GM19372 (cell line): Measurements from ENCODE around the gene TMEM11.
A peak's percentile ranks its signal among the peaks of the same experiment; 100 is the strongest.

ENCODE experiments used
- ATAC-seq: cut with Tn5 transposase; IDR thresholded peaks from one replicate; pipeline ENCODE4 v1.9.1; 2021; ENCODE audit warnings: mild to moderate bottlenecking, low read depth, moderate library complexity; ENCODE audit not compliant: unreplicated experiment

TMEM11 gene

DNA sequence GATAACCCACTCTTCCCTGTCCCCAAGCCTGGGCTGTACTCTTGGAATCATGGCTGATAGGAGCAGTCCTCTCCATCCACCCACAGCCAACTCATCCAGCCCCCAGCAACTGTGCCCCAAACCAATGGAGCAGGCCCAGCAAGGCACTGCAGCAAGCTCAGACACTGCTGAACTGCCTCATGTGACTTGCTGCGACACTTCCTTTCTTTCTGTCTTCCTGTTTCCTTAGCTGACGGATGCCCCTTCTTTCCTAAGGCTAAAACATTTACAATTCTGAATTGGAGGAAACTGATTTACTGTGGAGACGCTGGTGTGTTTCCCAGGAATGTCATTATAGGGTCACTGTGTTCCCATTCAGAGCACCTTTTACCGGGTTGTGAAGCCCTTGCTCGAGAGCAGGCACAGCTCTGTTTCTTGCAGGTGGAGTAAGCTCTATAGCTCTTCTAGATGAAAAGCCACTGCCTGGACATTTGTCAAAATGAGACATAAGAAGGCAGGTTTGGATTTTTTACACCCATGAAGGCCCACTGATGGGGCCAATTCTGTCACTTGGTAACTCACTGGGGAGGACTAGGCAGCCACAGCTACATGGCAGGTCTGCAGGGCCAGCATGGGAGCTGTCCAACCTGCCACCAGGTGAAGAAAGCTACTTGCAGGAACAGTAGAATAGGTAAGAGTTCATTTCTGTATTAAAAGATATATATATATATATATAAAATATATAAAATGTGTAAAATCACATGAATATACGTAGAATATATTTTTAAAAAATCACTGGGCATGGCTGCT lies 27.4 kb downstream of the TMEM11 start:
- no peak for ATAC-seq

GRCh38 chr17:21185061-21185460 lies 28.9 kb downstream of the TMEM11 start:
- no peak for ATAC-seq

DNA sequence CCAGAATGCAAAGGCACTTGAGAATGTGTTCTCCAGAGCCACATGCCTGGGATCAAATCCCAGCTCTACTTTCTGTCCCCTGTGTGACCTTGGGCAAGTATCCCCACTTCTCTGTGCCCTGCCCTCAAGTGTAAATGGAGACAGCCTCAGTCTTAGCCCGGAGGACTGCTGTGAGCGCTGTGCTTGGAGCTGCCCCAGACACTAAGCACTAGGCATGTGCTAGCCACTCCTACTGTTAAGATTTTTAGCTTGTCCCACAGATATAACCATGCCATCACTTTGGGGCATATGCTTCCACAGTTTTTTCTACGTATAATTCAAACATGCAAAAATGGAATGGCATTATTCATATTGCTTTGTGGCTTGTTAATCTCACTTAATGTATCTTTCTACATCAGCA lies 29.4 kb downstream of the TMEM11 start:
- no peak for ATAC-seq

- ATAC-seq: no peak
Measured at GRCh38 chr17:21183468-21183867, 30.5 kb downstream of the TMEM11 start.

GRCh38 chr17:21177854-21178600 lies 35.9 kb downstream of the TMEM11 start:
- no peak for ATAC-seq

- no peak for ATAC-seq
Measured at GRCh38 chr17:21177401-21177800, 36.6 kb downstream of the TMEM11 start.

- ATAC-seq: no peak
Measured at GRCh38 chr17:21176773-21177395, 37.1 kb downstream of the TMEM11 start.

DNA sequence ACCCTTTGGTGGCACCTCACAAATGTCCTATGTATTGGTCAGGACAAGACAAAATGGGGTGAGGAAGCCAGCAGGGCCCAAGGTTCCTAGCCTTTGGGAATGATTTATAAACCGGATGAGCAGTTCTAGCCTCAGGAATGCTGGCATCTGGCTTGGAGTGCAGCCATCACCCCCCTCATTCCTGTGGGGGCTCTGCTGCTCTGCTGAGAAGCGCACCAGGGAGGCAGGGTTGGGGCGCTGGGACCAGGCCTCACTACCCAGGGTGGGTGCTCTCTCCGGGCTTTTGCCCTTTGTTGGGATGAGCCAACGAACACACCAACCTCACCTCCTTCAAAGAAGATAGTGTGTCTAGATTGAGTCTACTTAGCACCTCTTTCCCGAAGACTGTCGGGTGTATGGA lies 39.2 kb downstream of the TMEM11 start:
- ATAC-seq: no peak

- ATAC-seq: no peak
Measured at GRCh38 chr17:21174186-21174585, 39.8 kb downstream of the TMEM11 start.

- ATAC-seq: no peak
Measured at GRCh38 chr17:21173543-21173942, 40.4 kb downstream of the TMEM11 start.

- no peak for ATAC-seq
Measured at GRCh38 chr17:21172846-21173245, 41.1 kb downstream of the TMEM11 start.

DNA sequence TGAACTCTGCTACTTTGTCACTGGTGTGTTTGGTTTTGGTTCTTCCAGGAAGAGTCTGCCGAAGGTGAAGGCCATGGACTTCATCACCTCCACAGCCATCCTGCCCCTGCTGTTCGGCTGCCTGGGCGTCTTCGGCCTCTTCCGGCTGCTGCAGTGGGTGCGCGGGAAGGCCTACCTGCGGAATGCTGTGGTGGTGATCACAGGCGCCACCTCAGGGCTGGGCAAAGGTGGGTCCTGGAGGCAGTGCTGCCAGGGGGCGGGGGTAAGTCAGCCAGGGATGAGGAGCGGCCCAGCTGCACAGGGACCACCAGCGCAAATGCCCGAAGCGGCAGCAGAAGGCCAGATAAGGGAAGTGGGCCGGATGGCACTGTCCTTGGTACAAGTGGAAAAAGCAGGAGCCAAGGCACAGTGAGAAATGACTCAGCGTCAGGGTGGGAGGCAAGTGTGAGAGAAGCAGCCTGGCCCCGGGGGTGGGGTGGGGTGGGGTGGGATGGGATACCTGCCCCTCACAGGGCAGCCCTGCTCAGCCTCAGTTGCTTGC lies 41.9 kb downstream of the TMEM11 start:
- no peak for ATAC-seq

GRCh38 chr17:21171309-21171922 lies 42.5 kb downstream of the TMEM11 start:
- peak; percentile 87 for ATAC-seq

- ATAC-seq: no peak
Measured at GRCh38 chr17:21170809-21171208, 43.2 kb downstream of the TMEM11 start.

DNA sequence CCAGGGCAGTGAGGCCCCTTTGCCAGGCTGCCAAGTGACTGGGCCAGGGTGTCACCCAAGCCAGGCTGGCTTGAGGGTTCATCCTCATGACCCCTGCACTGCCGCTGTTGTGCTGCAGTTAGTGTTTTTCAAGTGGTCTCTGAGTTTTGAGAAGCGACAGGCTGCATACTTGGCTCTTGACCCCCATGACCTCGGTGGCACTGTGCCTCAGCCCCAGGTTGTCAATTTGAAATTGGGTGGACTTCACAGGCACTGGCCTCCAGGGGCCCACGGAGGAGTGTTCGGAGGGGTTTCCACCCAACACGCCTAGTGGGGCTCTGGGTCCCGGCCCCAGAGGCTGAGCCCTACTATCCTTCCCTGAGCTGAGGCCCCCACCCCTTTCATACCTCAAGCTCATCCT lies 44.5 kb downstream of the TMEM11 start:
- no peak for ATAC-seq

DNA sequence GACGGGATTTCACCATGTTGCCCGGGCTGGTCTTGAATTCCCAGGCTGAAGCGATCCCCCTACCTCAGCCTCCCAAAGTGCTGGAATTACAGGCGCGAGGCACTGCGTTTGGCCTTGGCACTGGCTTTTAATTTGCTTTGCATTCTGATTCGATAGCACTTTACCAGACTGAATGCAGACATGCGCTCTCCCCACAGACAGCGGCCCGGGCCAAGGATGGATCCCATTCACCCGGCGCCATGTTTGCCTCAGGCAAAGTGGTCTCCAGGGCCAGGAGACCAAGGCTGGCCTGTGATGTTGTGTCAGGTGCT lies 45.5 kb downstream of the TMEM11 start:
- no peak for ATAC-seq

DNA sequence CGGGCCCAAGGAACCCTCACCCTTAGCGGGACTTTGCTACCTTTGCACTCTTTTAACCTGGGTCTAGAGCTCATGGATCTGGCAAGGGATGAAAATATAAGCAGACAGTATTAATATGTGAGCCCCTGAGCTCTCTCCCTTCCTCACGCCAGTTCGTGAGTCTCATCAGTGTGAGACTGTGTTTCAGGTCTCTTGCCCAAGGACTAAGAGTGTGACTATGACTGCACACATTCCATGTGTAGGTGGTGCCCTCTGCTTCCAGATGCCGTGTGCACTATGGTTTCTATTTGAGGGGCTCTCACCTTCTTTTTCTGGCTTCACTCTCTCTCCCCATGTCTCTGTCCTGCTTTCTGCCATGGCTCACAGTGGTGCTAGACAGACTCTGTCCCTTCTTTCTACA lies 46.7 kb downstream of the TMEM11 start:
- ATAC-seq: no peak

- ATAC-seq: no peak
Measured at GRCh38 chr17:21166595-21167210, 47.3 kb downstream of the TMEM11 start.

- no peak for ATAC-seq
Measured at GRCh38 chr17:21165922-21166594, 47.9 kb downstream of the TMEM11 start.

DNA sequence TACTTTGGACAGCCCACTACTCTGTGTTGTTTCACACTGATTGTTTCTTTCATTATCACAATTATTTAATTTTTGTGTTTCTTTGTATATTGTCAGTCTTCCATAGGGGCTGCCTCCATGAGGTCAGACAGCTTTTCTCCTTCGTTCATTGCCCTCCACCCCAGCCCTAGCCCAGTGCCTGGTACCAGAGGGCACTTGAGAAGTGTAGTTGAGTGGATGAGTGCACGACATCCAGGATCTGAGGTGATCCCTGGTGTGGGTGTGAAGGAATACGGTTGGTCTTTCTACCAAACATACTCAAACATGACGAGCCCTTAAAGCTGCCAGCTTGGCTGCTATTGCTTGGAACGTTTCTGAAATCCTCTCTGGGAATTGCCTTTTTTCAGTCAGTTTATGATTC lies 49.3 kb downstream of the TMEM11 start:
- ATAC-seq: no peak
